Right lobe of liver (tissue), 6 donors: ENCODE results near the gene SH2B3. TPM values are rescaled to one million over a fixed set of nuclear protein-coding genes. Genes with fewer than 3 reads are reported as not detected.
A peak's percentile ranks its signal among the peaks of the same experiment; 100 is the strongest.

Source experiments
- ATAC-seq, 4 donors: fragments of 200-7000 bp; cut with Tn5 transposase; one replicate each; pipeline ENCODE4 v1.9.1; 2020; ENCODE audit warnings: mild to moderate bottlenecking in 4 of 4, moderate library complexity in 4 of 4
- DNase-seq, 3 donors: peaks; one replicate each; pipeline ENCODE4 v3.0.0-alpha.2; 2020
- H3K27ac ChIP-seq, 3 donors: fragments of 200-600 bp; one replicate each; pipeline ENCODE4 v1.8.0; 2022
- H3K27me3 ChIP-seq, 2 donors: fragments of 200-600 bp; one replicate each; pipeline ENCODE4 v1.8.0; 2022
- H3K36me3 ChIP-seq, 4 donors: fragments of 200-600 bp; sonication (generic) in 1 of 4; one replicate each; pipeline versions ENCODE4 v1.5.1 to v1.8.0; 2017 to 2022; ENCODE audit warnings: control low read depth in 1 of 4
- H3K4me1 ChIP-seq, 4 donors: fragments of 200-600 bp; sonication (generic) in 1 of 4; one replicate each; pipeline versions ENCODE4 v1.5.1 to v1.8.0; 2017 to 2022; ENCODE audit warnings: control low read depth in 1 of 4
- H3K4me3 ChIP-seq, 3 donors: fragments of 200-600 bp; one replicate each; pipeline ENCODE4 v1.8.0; 2022
- H3K9me3 ChIP-seq, 4 donors: fragments of 200-600 bp; sonication (generic) in 1 of 4; one replicate each; pipeline versions ENCODE4 v1.5.1 to v1.8.0; 2017 to 2022; ENCODE audit warnings: control low read depth in 1 of 4
- POLR2A ChIP-seq: fragments of 450-650 bp; IDR thresholded peaks from one replicate; pipeline ENCODE4 v1.6.1; 2017; ENCODE audit warnings: antibody characterized with exemption, mild to moderate bottlenecking
- WGBS: methylation state at CpG from one replicate; pipeline ENCODE4 v1.1.6; 2018; ENCODE audit warnings: low coverage, low lambda C conversion rate; ENCODE audit not compliant: insufficient coverage; ENCODE audit errors: missing lambda C conversion rate; 5-methylcytosine and 5-hydroxymethylcytosine counted together
- intact Hi-C, 2 donors: fragments of 100-400 bp; cut with DNase I; formaldehyde crosslinking; loops; one replicate each; pipeline versions ENCODE4 v1.11.2 to v1.14.1; 2022
- total RNA-seq, 6 experiments: library from RNA; depleted of rRNA in 2 of 6; stranded (reverse); fragments of >200 nt in 2 of 6; fragmentation: NEBNext Ultra II Directional in 3 of 6; extraction: Animal tissue kit (Norgen Biotek cat#: 25700) in 3 of 6; gene quantifications; one replicate each; pipeline versions ENCODE4 v1.1.0 to v1.2.4, GENCODE V29; 2016 to 2023
- TF ChIP-seq, protein P1 (sequence below), 4 donors: fragments of 200-600 bp in 3 of 4; fragments of 450-650 bp in 1 of 4; IDR thresholded peaks; one replicate each; pipeline versions ENCODE4 v1.5.1 to v1.8.0; 2016 to 2022; ENCODE audit warnings: antibody characterized with exemption in 4 of 4, mild to moderate bottlenecking in 2 of 4
- donor health status: DM: no; HTN: yes; CAD: no.
- donor health status: DM: no; HTN: no; CAD: no.
- donor health status: DM: no; HTN: no; CAD: no.
- donor health status: DM: no; HTN: yes; CAD: no.
- donor health status: DM: no; HTN: yes; CAD: no.

Gene SH2B3
- total RNA-seq, 6 experiments from 2014 or later = 6.7 to 43.5 (median 17.0) TPM

DNA sequence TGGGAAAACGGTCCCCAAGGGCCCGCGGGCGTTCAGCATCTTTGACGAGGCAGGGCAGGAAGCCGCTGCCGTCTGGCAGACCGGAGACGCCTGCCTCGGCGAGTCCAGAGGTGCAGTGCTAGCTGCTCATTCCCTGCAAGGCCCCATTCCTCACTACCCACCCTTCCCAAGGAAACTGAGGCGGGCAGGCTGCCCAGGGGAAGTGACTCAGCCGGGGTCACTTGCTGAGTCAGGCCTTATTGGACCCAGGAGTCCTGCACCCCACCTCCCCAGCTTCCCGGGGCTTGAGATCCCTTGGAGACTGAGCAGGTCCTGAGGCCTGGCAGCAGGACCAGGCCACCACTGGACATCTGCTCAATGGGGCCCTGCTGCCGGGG lies 3.7 kb downstream of the SH2B3 start:
- Histone ChIP-seq H3K4me3 (no peak overlapping the region), H3K4me1 (peaks cover 0 to 63% (median 20%) of the 10 kb centered on the region in 4 donors), H3K27me3 (no peaks in the 10 kb centered on the region), H3K27ac (peak overlapping the region; percentile 45 to 66 (median 66)), H3K36me3 (no peaks in the 10 kb centered on the region), H3K9me3 (no peaks in the 10 kb centered on the region)
- DNase-seq (no peak), ATAC-seq (no peak)
- intact Hi-C loops = no loop called here
- whole genome bisulfite sequencing = 0% methylated on average over 1 of the region's 15 CpGs
- TF ChIP-seq, protein P1, sequence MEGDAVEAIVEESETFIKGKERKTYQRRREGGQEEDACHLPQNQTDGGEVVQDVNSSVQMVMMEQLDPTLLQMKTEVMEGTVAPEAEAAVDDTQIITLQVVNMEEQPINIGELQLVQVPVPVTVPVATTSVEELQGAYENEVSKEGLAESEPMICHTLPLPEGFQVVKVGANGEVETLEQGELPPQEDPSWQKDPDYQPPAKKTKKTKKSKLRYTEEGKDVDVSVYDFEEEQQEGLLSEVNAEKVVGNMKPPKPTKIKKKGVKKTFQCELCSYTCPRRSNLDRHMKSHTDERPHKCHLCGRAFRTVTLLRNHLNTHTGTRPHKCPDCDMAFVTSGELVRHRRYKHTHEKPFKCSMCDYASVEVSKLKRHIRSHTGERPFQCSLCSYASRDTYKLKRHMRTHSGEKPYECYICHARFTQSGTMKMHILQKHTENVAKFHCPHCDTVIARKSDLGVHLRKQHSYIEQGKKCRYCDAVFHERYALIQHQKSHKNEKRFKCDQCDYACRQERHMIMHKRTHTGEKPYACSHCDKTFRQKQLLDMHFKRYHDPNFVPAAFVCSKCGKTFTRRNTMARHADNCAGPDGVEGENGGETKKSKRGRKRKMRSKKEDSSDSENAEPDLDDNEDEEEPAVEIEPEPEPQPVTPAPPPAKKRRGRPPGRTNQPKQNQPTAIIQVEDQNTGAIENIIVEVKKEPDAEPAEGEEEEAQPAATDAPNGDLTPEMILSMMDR (IDR thresholded peaks at IDR 0.05) = no peak
- no peak for TF ChIP-seq POLR2A

DNA sequence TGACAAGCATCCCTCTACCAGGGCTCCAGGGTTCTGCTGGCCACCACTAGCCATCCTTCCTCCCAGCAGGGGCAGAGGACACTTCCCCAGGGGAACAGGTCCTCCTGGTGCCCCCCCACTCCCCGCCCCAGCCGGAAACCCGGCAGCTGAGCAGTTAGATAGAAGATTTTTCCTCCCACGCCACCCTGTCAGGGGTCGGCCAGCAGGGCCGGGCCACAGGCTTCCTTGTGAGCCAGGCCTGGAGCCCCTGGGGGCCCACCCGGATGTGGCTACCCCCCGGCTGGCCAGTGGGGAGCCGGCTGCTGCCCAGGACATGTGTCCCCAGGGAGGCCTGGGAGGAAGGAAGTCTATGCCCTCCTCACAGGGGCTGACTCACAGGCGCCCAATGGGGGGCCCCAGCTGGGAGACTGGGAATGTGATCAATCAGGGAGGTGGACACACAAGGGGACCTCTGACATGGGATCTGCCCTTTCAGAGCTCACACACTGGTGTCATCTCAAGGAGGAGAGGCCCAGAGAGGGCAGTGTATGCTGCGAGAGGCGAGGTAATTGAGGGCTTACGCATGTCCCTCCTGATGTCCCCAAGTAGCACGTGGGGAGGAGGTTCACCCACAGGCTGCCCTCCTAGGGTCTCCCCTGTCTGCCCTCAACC lies 4.2 kb downstream of the SH2B3 start:
- WGBS = 22% methylated on average over 8 of the region's 14 CpGs
- Histone ChIP-seq H3K4me1 (peaks cover 0 to 61% (median 20%) of the 10 kb centered on the region in 4 donors), H3K36me3 (no peaks in the 10 kb centered on the region), H3K27me3 (no peaks in the 10 kb centered on the region), H3K4me3 (no peak overlapping the region), H3K27ac (peak overlapping the region; percentile 45 to 66 (median 66)), H3K9me3 (no peaks in the 10 kb centered on the region)
- TF ChIP-seq, protein P1 (IDR thresholded peaks at IDR 0.05) = no peak
- TF ChIP-seq POLR2A = peak; percentile 11
- ATAC-seq = peak in 1 of 4 donors; percentile 0
- DNase-seq = peak in 1 of 3 donors; percentile 65
- intact Hi-C loops = loop anchor here in 1 of 2 donors (5.0 kb wide), 1 partner anchor 37 kb away; no protein-coding TSS in a partner anchor

DNA sequence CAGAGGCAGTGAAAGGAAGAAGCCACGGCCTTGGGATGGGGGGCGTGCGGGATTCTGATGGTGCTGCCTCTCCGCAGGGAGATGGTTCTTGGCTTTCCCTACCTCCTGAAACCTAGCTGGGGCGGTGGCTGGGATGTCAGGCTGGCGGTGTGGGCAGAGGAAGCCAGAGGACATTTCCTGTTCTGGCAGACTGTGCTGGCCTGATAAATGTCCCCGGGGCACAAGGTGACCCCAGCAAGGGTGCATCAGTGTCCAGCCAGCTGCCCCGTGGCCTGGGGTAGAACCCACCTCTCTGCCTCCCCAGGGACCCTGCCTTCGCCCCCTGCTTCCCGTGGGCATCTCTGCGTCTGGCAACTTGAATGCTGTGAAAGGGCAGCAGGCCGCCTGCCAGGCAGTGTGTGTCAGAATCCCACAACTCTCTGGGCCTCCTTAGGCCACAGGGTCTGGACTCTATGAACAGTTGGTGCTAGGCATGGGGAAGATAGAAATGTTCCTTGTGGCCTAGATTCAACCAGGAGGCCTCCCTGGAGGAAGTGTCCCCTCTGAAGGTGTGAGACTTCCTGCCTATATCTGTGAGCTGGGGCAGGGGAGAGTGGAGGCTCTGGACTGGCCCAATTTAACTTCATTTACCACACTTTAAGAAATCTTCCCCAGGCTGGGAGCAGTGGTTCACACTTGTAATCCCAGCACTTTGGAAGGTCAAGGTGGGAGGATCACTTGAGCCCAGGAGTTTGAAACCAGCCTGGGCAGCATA lies 4.9 kb downstream of the SH2B3 start:
- Histone ChIP-seq H3K9me3 (no peaks in the 10 kb centered on the region), H3K27ac (peak overlapping the region; percentile 45 to 66 (median 66)), H3K4me3 (no peak overlapping the region), H3K36me3 (no peaks in the 10 kb centered on the region), H3K4me1 (peaks cover 0 to 61% (median 20%) of the 10 kb centered on the region in 4 donors), H3K27me3 (no peaks in the 10 kb centered on the region)
- ATAC-seq = peak in 1 of 4 donors; percentile 0
- intact Hi-C loops = loop anchor here in 1 of 2 donors (5.0 kb wide), 1 partner anchor 37 kb away; no protein-coding TSS in a partner anchor
- WGBS = 18% methylated on average over 4 of the region's 12 CpGs
- TF ChIP-seq, protein P1 (IDR thresholded peaks at IDR 0.05) = no peak
- no peak for TF ChIP-seq POLR2A
- no peak for DNase-seq

DNA sequence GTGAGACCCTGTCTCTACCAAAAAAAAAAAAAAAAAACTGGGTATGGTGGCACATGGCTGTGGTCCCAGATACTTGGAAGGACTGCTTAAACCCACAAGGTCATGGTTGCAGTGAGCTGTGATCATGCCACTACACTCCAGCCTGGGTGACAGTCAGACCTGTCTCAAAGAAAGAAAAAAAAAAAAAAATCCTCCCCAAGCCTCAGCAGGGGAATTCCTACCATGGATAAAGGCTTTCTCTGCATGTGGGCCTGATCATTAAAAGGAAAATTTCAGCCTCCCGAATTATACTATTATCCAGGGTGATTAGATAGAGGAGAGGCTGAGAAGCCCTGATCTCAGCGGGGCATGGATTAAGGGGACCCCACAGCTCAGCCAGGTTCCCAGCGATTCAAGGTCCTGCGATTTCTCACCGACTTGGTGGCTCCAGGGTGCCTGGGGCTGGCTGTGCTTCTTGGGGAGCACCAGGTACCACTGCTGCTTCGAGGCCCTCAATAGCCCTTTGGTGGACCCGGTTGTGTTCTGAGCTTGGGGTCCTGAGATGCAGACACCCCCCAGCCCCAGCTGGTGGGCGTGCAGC lies 5.6 kb downstream of the SH2B3 start:
- intact Hi-C loops = loop anchor here in 1 of 2 donors (5.0 kb wide), 1 partner anchor 36 kb away; no protein-coding TSS in a partner anchor
- TF ChIP-seq, protein P1 (IDR thresholded peaks at IDR 0.05) = no peak
- no peak for TF ChIP-seq POLR2A
- no peak for ATAC-seq
- 67% methylated on average over 4 of the region's 8 CpGs for WGBS
- no peaks in the 10 kb centered on the region for H3K27me3 ChIP-seq
- no peaks in the 10 kb centered on the region for H3K9me3 ChIP-seq
- peaks cover 0 to 61% (median 20%) of the 10 kb centered on the region in 4 donors for H3K4me1 ChIP-seq
- peak overlapping the region; percentile 18 to 66 (median 21) for H3K27ac ChIP-seq
- no peak overlapping the region for H3K4me3 ChIP-seq
- DNase-seq = no peak
- H3K36me3 ChIP-seq = no peaks in the 10 kb centered on the region
